A549 (cell line): Measurements from ENCODE around the gene DPAGT1.

Experiments used
- JUNB ChIP-seq: fragments of >200 bp; sonication (Bioruptor Twin); formaldehyde crosslinking; IDR thresholded peaks from 2 replicates; pipeline ENCODE4 v1.6.1; 2016
- TF ChIP-seq, protein P1 (sequence below): fragments of >200 bp; sonication (Bioruptor Twin); formaldehyde crosslinking; IDR thresholded peaks from 3 replicates; pipeline ENCODE4 v1.5.1; 2016

DNA sequence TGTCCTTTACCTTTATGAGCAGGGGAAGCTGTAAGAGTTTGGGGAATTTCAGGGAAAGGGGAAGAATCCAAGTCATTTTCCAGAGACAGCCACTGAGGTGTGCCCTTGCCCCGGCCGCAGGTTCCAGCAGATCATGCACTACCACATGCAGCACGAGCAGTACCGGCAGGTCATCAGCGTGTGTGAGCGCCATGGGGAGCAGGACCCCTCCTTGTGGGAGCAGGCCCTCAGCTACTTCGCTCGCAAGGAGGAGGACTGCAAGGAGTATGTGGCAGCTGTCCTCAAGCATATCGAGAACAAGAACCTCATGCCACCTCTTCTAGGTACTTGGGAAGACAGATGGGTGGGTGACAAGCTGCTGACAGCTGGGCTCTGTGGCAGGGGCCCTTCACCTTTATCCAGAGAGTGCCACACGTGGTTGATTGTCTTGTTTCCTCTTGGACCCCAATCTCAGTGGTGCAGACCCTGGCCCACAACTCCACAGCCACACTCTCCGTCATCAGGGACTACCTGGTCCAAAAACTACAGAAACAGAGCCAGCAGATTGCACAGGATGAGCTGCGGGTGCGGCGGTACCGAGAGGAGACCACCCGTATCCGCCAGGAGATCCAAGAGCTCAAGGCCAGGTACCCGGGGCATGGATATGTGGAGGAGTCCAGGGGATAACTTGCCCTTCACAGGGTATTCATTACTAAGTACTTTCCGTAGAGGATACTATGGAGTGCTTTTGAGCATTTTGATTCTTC lies 22.8 kb downstream of the DPAGT1 start:
- TF ChIP-seq, protein P1, sequence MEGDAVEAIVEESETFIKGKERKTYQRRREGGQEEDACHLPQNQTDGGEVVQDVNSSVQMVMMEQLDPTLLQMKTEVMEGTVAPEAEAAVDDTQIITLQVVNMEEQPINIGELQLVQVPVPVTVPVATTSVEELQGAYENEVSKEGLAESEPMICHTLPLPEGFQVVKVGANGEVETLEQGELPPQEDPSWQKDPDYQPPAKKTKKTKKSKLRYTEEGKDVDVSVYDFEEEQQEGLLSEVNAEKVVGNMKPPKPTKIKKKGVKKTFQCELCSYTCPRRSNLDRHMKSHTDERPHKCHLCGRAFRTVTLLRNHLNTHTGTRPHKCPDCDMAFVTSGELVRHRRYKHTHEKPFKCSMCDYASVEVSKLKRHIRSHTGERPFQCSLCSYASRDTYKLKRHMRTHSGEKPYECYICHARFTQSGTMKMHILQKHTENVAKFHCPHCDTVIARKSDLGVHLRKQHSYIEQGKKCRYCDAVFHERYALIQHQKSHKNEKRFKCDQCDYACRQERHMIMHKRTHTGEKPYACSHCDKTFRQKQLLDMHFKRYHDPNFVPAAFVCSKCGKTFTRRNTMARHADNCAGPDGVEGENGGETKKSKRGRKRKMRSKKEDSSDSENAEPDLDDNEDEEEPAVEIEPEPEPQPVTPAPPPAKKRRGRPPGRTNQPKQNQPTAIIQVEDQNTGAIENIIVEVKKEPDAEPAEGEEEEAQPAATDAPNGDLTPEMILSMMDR = no peak
- no peak for TF ChIP-seq JUNB
